Activated CD8-positive, alpha-beta memory T cell treated with anti-CD3 and anti-CD28 coated beads, Interleukin-2, amount 50 U/mL, for 24 hours (primary cell): Measurements from ENCODE around the gene LONP2.

Experiments
- DNase-seq: peaks from one replicate; pipeline ENCODE4 v3.0.0-alpha.2; 2020; ENCODE audit errors: extremely low read depth

Gene LONP2, protein sequence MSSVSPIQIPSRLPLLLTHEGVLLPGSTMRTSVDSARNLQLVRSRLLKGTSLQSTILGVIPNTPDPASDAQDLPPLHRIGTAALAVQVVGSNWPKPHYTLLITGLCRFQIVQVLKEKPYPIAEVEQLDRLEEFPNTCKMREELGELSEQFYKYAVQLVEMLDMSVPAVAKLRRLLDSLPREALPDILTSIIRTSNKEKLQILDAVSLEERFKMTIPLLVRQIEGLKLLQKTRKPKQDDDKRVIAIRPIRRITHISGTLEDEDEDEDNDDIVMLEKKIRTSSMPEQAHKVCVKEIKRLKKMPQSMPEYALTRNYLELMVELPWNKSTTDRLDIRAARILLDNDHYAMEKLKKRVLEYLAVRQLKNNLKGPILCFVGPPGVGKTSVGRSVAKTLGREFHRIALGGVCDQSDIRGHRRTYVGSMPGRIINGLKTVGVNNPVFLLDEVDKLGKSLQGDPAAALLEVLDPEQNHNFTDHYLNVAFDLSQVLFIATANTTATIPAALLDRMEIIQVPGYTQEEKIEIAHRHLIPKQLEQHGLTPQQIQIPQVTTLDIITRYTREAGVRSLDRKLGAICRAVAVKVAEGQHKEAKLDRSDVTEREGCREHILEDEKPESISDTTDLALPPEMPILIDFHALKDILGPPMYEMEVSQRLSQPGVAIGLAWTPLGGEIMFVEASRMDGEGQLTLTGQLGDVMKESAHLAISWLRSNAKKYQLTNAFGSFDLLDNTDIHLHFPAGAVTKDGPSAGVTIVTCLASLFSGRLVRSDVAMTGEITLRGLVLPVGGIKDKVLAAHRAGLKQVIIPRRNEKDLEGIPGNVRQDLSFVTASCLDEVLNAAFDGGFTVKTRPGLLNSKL

DNA sequence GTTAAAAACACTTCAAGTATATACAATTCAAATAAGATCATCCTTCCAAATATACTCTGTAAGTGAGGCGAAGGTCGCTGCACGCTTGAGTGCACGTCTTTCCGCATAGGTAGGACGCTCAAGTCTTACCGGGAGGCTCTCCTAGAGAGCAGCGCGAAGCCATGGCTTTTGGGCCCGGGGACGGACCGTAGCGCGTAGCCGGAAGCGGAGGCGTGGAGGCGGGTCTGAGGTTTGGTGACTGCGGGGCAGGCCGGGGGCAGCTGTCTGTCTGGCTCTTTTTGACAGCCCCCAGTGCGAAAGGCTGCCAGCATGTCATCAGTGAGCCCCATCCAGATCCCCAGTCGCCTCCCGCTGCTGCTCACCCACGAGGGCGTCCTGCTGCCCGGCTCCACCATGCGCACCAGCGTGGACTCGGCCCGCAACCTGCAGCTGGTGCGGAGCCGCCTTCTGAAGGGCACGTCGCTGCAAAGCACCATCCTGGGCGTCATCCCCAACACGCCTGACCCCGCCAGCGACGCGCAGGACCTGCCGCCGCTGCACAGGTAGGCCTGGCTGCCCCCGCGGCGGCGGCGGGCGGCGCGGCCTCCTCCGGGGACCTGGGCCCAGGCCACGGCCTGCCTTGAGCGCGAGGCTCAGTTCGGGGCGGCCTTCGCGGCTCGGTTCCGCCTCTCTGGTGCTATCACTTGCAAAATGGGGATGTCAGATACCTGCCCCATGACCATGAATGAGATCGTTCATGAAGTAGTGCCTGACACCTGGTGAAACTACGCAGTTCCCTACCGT lies at the start of gene LONP2:
Gene LONP2, plus strand, starts transcription at position 221 of the 783 bp plus-strand sequence. Its CDS starts 89 bp downstream, at position 310.
- DNase-seq = peak; percentile 82

DNA sequence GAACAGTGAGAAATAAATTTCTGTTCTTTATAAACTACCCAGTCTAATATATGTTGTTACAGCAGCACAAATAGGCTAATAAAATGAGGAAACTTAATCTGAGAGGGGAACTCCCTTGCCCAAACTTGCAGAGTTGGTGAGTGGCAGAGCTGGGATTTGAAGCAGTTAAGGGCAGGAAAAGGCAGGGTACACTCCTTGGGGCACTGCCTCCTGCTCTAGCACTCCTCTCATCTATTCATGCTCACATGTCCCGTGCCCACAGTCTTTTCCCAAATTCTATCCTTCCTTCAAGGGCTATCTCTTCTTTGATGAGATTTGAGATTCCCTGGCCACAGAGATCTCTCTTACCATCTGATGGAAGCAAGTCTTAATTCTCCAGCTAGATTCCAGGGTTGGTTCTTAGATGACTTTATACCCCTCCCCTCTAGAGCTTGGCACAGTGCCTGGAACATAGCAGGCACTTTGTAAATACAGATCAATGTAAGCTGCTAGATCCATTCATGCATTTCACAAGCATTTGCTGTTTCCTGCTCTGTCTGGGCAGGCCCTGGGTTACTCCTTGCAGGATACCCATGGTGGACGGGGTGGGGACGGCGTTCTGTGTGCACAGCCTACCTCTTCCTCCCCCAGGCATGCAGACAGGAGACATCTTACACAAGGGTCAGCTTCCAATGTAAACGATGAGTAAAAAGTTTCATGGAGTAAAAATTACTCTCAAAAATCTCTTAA lies 49.1 kb upstream of the LONP2 start:
- DNase-seq = no peak

DNA sequence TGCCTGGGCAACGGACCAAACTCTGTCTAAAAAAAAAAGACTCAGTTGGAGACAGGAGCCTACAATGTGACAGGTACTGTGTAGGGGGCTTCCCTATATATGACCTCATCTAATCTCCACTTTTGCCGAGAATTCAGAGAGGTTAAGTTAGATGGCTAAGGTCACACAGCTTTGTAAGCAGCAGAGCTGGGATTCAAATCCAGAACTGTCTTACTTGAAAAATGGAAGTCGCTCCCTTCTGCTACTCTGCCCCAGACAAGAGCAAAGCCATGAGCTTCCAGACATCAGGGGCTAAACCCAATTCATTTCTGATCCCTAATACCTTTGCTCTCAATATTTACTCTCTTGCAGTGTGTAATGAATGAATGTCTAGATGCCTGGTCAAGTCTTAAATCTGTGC lies 46.8 kb upstream of the LONP2 start:
- DNase-seq = no peak

DNA sequence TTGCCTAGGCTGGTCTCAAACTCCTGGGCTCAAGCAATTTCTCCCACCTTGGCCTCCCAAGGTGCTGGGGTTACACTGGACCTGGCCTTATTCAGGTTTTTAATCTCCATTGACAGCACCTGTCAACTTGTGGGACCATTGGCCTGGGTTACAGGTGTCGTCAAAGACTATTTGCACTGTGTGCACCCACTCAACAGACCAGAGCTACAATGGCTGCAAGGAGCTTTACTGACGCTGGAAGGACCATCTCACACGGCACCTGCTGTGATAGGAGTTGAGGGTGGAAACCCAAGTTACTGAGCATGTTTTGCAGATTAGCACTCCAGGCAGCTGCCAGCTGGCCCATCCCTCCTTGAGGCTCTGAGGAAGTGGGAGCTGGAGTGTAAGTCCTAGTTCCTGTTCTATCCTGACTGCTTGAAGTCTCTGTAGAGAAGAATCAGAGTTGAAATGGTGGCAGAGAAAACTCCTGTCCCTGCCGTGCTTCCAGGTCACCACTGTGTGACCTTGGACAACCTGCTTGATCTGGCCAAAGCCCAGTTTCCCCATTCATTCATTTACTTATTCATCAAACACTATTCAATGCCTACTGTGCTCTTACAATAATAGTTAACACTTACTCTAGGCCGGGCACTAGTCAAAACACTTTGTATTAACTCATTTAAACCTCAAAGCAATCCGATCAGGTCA lies 42.4 kb upstream of the LONP2 start:
- DNase-seq = no peak

DNA sequence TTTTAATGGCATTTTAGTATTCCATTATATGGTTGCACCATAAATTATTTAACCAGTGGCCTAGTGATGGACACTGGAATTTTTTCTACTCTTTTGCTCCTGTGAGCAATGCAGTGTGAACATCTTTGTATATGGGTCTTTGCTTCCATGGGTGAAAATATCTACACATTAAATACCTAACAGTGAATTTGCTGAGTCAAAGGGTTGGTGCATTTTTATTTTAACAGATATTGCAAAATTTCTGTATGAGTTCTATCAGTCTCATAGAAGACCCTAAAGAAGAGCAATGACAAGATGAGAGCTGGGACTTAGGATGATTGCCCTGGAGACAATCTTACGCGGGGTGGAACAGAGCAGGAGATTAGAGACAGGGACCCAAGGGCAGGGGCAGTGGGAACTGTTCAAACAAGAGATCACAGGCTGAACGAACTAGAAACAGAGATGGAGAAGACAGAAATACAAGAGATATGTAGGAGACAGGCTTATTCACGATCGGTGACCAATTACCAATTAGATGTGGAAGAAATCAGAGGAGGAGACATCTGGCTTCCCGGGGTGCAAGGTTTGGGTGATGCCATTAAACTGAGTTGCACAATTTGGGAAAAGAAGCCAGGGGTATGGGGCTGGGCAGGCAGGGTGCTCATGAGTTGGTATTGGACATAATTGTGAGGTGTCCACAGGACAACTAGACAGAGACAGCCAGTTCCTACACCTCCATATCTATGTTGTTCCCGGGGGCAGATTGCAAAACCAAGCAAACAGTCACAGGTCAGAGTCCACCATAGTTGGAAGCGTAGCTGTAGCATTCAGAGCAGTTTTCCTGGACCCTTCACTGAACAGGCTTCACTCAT lies 39.9 kb upstream of the LONP2 start:
- no peak for DNase-seq

DNA sequence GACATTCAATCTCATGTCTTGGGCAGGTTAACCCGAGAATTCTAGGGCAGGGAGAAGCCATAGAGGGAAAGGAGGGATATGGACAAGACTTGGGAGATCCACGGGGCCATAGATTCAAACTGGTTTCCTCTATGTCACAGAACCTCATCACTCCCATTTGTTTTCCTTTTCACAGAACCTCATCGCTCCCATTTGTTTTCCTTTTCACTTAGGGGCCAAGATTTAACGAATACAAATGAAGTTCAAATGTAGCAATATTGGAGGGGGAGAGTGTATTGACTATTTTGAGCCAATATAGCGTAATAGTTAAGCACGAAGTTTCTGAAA lies 39.3 kb upstream of the LONP2 start:
- no peak for DNase-seq

DNA sequence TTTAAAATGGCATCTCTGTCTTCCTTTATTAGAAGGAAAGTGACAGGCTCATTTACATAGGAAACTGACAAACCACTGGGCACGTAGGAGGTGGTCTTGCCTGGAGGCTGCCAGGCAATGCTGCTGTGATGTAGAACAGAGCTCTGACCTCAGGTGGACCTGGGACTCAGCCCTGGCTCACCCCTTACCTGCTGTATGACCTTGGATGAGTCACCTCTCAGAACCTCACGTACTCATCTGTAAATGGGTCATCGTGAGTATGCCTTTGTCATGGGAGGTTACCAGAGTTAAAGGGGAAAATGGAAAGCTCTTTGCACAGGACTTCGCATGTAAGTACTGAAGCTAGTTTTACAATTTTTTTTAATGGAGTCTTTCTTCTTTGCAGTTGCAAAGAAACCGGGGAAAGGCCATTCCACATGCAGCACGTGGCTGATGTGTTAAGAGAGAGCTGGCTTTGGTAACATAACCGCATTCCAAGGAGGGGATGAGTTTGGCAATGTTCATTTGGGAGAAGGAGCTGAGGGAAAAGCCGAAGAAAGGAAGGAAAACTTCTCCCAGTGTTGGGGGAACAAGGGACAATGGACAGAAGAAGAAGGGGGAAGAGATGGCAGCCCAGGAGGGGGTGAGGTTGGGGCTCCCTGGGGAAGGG lies 37.4 kb upstream of the LONP2 start:
- DNase-seq = no peak

DNA sequence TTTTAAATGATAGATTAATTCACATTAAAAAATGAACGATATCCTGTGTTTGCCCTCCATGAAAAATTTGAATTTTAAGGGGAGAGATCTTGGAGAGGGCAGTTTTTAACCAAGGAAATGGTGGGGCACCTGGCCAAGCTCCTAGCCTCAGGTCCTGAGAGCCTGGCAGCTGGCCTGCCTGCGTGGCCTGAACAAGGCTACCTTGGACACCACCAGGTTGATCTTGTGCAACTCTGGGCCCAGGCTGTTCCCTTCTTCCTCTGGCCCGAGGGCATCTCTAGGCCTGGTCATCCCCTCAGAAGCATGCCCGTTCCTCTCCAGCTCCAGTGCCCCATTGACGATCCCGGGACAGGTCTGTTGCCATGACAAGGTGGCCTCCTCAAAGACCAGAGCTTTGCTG lies 33.4 kb upstream of the LONP2 start:
- DNase-seq = no peak

DNA sequence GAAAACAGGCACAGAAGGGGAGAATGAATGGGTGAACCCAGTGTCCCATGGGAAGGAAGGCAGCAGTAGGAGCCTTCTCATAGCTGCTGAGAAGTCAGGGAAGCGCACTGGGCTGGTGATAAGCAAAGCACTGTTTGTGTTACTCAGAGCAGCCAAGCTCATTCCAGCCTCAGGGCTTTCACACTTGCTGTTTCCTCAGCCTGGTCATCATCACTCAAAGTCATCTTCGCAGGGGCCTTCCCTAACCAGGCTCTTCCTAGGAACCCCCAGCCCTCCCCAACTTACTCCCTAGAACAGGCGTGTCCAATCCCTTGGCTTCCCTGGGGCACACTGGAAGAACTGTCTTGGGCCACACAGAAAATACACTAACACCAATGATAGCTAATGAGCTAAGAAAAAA lies 32.1 kb upstream of the LONP2 start:
- no peak for DNase-seq

DNA sequence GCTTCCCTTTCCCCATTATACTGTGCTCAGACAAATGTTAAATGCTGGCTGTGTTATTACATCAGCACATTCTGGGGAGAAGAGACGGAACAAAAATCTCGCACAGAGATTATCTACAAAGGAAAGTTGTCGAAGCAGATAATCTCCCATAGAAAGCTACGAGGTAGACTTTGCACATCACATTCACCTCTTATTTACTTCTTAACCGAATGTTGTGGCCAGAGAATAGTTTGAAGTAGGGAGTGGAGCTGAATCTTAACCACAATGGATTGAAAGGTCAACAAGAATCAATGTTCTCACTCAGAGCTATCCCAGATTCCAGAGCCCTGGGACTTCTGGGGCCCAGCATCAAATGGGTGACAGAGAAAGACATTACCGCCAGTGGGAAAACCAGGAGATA lies 28.4 kb upstream of the LONP2 start:
- DNase-seq = no peak

DNA sequence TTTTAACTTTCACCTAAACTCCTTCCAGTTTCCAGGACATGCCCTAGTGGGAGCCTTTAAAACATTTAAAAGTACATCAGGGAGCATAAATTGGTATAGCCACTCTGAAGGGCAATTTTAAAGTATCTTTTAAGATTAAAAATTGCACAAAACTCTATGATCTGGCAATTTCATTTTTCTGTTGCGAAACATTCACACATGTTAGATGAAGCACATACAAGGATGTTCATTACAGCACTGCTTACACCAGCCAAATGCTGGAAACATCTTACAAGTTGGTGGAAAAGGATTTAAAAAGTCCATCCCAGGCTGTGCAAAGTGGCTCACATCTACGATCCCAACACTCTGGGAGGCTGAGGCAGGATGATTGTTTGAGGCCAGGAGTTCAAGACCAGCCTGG lies 26.4 kb upstream of the LONP2 start:
- no peak for DNase-seq

DNA sequence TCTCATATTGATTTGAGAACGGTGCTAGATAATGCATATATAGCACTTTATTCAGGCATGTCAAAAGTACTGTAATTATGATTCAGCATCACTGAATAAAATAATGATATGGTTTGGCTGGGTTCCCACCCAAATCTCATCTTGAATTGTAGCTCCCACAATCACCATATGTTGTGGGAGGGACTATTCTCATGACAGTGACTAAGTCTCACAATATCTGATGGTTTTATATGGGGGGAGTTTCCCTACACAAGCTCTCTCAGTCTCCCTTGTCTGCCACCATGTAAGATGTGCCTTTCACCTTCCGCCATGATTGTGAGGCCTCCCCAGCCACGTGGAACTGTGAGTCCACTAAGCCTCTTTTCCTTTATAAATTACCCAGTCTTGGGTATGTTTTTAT lies 25.6 kb upstream of the LONP2 start:
- DNase-seq = no peak

DNA sequence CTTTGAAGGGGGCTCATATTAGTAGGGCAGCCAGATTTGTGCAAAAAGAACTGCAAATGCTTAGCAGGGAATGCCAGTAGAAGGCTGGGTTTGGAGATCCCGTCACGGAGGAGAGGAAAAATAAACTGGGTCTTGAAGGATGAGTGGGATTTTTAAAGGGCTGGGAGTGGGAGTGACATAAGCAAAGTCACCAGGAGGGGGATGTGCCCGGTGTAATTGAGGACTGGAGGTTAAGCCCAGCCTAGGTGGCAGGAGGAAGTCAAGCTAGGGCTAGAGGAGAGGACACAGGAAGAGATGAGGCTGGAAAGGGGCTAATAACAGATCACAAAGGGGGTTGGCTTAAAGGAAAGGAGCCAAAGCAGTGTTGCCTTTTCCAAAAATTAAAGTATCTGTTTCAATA lies 23.2 kb upstream of the LONP2 start:
- no peak for DNase-seq

DNA sequence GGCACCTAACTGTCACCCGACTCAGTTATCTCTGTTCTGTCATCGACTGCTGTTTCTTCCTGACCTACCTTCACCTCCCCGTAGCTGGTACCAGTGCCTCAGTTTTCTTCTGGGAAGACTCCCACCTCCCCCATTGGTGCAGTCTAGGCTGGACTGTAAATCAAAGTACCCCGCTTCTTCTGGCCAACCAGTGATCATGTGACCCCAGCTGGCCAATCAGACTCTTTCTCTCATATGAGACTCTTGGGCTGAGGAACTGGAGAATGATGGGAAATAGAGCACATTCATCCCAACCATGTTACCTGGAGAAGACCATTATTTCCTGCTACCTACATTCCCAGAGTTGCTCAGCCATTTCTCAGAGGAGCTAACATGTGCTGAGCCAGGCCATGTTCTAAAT lies 20.6 kb upstream of the LONP2 start:
- no peak for DNase-seq

DNA sequence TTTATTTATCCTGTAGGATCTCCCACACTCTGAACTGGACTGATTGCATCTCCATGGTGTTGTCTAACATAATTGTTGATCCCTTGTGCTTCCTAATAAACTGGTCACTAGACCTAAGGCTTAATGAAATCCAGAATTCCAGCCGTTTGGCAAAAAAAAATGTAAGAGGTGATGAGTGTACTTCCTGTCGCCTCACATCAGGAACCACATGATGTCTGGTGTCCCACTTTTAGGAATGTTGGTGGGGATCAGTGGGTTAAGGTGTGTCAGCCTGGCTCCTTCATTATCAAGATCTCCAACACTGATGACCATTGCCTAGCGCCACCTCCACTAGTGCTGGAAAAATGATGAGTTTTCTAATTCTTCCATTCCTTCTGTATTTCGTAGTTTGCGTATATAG lies 18.6 kb upstream of the LONP2 start:
- no peak for DNase-seq

DNA sequence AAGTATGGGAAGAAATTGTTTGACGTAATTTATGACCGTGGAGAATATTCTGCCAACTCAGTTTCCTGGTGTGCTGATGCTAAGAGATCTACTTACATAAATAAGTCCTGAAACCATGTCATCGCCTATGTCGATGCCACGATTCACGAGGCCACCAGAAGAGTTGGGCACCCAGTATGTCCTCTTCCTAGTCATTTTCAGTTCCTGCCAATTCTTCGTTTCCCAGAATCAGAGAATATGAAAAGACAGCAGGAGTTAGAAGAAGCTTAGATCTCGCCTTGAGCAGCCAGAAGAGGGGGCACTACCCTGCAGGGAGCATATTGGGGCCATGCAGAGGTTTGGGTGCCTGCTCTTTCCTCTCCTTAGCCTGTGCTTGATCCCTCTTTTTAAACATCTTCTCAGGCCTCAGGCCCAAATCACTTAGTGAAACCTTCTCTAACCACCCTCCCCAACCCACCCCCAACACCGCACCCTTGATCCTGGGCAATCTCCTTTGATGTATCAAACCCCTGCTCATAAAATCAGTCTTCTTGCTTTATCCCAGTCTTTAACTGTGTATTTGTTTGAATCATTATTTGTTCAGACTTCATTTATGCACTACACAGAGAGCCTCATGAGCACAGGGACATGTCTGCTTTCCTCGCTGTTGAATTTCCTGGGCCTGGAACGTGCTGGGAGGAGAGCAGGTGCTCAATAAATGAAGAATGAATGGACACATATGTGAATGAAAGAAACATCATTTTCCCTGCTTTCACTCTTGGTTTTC lies 12.2 kb upstream of the LONP2 start:
- DNase-seq = no peak

DNA sequence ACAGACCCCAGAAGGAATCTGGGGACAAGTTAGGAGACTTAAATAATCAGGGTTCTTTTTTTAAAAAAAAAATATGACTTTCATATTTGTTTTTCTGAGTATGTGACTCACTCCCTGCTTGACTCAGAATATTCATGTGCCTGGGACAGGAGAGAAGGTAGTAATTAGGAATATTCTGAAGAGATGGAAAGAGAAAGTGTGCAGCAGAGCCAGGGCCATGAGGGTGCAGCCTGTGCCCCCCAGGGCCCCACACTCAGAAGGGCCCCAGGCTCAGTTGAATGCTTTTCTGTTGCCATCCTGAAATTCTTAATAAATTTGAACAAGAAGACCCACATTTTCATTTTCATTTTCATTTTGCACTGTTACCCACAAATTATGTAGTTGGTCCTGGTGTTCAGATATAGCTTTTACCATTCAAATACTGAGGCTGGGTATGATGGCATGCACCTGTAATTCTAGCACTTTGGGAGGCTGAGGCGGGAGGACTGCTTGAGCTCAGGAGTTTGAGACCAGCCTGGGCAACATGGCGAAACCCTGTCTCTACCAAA lies 11.5 kb upstream of the LONP2 start:
- no peak for DNase-seq

DNA sequence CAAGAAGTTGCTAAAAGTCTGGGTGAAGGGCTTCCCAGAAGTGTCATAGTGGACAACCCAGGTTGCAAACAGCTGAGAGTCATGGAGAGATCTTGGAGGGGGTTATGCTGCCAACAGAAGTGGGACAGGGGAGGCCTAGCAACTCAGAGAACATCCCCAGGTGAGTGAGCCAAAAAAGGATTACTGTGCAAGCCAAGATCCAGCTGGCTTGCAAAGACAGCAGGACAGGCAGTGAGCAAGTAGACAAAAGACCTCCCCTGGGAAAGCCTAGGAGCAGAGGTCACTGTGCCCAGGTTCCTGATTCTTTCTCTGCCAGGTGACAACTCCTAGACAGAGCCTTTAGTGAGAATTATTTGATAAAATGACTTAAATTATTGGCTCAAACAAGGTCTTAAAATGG lies 9.5 kb upstream of the LONP2 start:
- DNase-seq = no peak
